Measurements from ENCODE around the gene CFAP298.

Gene CFAP298

GRCh38 chr21:32585042-32585710 lies 27.0 kb downstream of the CFAP298 start, which contains the start of gene TCP10L:
Gene TCP10L, minus strand, starts transcription at chr21:32585523. Its CDS starts 1,219 bp downstream, at chr21:32584304.
- no peak for TF ChIP-seq CTCF (IDR thresholded peaks at IDR 0.05; ENCODE audit: borderline replicate concordance, insufficient read depth, low read depth, low read length)
- H3K4me3 ChIP-seq (ENCODE audit: low read depth, low read length), result no peak within 1 kb of the TSS

- no peak for TF ChIP-seq CTCF (IDR thresholded peaks at IDR 0.05; ENCODE audit: borderline replicate concordance, insufficient read depth, low read depth, low read length)
Measured at GRCh38 chr21:32584472-32584871, 27.7 kb downstream of the CFAP298 start.

GRCh38 chr21:32581732-32582131 lies 30.4 kb downstream of the CFAP298 start:
- no peak for TF ChIP-seq CTCF (IDR thresholded peaks at IDR 0.05; ENCODE audit: borderline replicate concordance, insufficient read depth, low read depth, low read length)
- no peak overlapping the region for H3K4me3 ChIP-seq (ENCODE audit: low read depth, low read length)

More at GRCh38 chr21:32584472-32584871, 27.7 kb downstream of the CFAP298 start:
- H3K4me3 ChIP-seq (ENCODE audit: low read depth, low read length), result no peak overlapping the region

- no peak for TF ChIP-seq CTCF (IDR thresholded peaks at IDR 0.05; ENCODE audit: borderline replicate concordance, insufficient read depth, low read depth, low read length)
- H3K4me3 ChIP-seq (ENCODE audit: low read depth, low read length), result no peak overlapping the region
Measured at GRCh38 chr21:32580949-32581348, 31.2 kb downstream of the CFAP298 start.

- TF ChIP-seq CTCF (IDR thresholded peaks at IDR 0.05; ENCODE audit: borderline replicate concordance, insufficient read depth, low read depth, low read length), result peak; percentile 25; the same call in 1 of the 2 replicates
- H3K4me3 ChIP-seq (ENCODE audit: low read depth, low read length), result no peak overlapping the region
Measured at GRCh38 chr21:32578107-32578691, 34.0 kb downstream of the CFAP298 start.

GRCh38 chr21:32576011-32576410 lies 36.2 kb downstream of the CFAP298 start:
- H3K4me3 ChIP-seq (ENCODE audit: low read depth, low read length), result no peak overlapping the region
- TF ChIP-seq CTCF (IDR thresholded peaks at IDR 0.05; ENCODE audit: borderline replicate concordance, insufficient read depth, low read depth, low read length), result no peak
